GM23338 (cell line): Measurements from ENCODE around the gene MEGF11.

Experiments
- POLR2AphosphoS5 ChIP-seq: IDR thresholded peaks from 2 replicates; pipeline ENCODE4 v1.6.1; 2016; ENCODE audit warnings: antibody characterized with exemption, low read depth
- TF ChIP-seq, protein P1 (sequence below), 2 experiments: fragments of 200-600 bp in 1 of 2; sonication (generic) in 1 of 2; conservative IDR thresholded peaks; 2 replicates each; pipeline versions ENCODE4 v1.5.1 to v1.6.1; 2016 to 2017; ENCODE audit warnings: antibody characterized with exemption in 2 of 2, low read depth in 2 of 2, mild to moderate bottlenecking in 2 of 2, moderate library complexity in 1 of 2
- TF ChIP-seq, protein P2 (sequence below): IDR thresholded peaks from one replicate; pipeline ENCODE4 v1.6.1; 2018; ENCODE audit warnings: antibody characterized with exemption; ENCODE audit not compliant: unreplicated experiment

DNA sequence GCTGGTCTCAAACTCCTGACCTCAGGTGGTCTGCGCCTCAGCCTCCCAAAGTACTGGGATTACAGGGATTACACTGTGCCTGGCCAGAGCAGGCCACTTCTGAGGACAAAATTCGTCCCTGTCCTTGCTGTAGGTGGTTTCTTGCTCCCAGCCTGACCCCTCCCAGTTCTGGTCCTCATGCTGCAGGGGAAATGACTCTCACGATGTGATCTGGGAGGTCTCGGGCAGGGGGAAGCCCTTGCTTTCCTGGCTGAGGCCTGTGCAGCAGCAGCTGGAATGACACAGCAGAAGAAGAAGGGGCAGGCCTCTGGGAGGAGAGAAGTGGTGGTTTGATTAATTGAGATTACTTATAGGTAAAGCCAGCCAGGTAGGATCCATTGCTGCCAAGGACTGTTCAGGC, 39.3 kb downstream of the MEGF11 start:
- TF ChIP-seq, protein P1, sequence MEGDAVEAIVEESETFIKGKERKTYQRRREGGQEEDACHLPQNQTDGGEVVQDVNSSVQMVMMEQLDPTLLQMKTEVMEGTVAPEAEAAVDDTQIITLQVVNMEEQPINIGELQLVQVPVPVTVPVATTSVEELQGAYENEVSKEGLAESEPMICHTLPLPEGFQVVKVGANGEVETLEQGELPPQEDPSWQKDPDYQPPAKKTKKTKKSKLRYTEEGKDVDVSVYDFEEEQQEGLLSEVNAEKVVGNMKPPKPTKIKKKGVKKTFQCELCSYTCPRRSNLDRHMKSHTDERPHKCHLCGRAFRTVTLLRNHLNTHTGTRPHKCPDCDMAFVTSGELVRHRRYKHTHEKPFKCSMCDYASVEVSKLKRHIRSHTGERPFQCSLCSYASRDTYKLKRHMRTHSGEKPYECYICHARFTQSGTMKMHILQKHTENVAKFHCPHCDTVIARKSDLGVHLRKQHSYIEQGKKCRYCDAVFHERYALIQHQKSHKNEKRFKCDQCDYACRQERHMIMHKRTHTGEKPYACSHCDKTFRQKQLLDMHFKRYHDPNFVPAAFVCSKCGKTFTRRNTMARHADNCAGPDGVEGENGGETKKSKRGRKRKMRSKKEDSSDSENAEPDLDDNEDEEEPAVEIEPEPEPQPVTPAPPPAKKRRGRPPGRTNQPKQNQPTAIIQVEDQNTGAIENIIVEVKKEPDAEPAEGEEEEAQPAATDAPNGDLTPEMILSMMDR (conservative IDR thresholded peaks at IDR 0.05; ENCODE audit: low read depth in 2 of 2) = no peak
- TF ChIP-seq POLR2AphosphoS5 = no peak
- TF ChIP-seq, protein P2, sequence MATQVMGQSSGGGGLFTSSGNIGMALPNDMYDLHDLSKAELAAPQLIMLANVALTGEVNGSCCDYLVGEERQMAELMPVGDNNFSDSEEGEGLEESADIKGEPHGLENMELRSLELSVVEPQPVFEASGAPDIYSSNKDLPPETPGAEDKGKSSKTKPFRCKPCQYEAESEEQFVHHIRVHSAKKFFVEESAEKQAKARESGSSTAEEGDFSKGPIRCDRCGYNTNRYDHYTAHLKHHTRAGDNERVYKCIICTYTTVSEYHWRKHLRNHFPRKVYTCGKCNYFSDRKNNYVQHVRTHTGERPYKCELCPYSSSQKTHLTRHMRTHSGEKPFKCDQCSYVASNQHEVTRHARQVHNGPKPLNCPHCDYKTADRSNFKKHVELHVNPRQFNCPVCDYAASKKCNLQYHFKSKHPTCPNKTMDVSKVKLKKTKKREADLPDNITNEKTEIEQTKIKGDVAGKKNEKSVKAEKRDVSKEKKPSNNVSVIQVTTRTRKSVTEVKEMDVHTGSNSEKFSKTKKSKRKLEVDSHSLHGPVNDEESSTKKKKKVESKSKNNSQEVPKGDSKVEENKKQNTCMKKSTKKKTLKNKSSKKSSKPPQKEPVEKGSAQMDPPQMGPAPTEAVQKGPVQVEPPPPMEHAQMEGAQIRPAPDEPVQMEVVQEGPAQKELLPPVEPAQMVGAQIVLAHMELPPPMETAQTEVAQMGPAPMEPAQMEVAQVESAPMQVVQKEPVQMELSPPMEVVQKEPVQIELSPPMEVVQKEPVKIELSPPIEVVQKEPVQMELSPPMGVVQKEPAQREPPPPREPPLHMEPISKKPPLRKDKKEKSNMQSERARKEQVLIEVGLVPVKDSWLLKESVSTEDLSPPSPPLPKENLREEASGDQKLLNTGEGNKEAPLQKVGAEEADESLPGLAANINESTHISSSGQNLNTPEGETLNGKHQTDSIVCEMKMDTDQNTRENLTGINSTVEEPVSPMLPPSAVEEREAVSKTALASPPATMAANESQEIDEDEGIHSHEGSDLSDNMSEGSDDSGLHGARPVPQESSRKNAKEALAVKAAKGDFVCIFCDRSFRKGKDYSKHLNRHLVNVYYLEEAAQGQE = no peak
